Pancreas (tissue), 10 donors: Measurements from ENCODE around the gene BRI3BP. TPM values are rescaled to one million over a fixed set of nuclear protein-coding genes. Genes with fewer than 3 reads are reported as not detected.
"Not testable (repeated sequence)": the region's sequence is repeated elsewhere in the genome, so short reads cannot be mapped to it uniquely, and the experiment has no call there.

Experiments used
- ATAC-seq, 4 donors: fragments of 200-7000 bp; cut with Tn5 transposase; one replicate each; pipeline versions ENCODE4 v1.8.0 to v1.9.1; 2020; ENCODE audit warnings: mild to moderate bottlenecking in 4 of 4, moderate library complexity in 4 of 4
- DNase-seq, 6 donors: peaks; one replicate each; pipeline ENCODE4 v3.0.0-alpha.2; 2020
- FAIRE-seq: peaks from 2 replicates; lab custom pipeline; 2012; peaks lifted over from hg19 to GRCh38; lab: Jason Lieb, UNC
- H3K27ac ChIP-seq, 4 donors: fragments of 200-600 bp; sonication (generic); 1 replicate in 3 of 4; 2 replicates in 1 of 4; pipeline versions ENCODE4 v1.5.0 to v1.8.0; 2020
- H3K27me3 ChIP-seq, 4 donors: fragments of 200-600 bp; one replicate each; pipeline ENCODE4 v1.8.0; 2021
- H3K36me3 ChIP-seq, 3 donors: fragments of 200-600 bp; sonication (generic) in 1 of 3; one replicate each; pipeline versions ENCODE4 v1.5.0 to v1.8.0; 2020 to 2021
- H3K4me1 ChIP-seq, 3 donors: fragments of 200-600 bp; one replicate each; pipeline ENCODE4 v1.8.0; 2021
- H3K4me3 ChIP-seq, 4 donors: fragments of 200-600 bp; sonication (generic) in 2 of 4; one replicate each; pipeline versions ENCODE4 v1.5.0 to v1.8.0; 2020 to 2021
- H3K9me3 ChIP-seq, 4 donors: fragments of 200-600 bp; one replicate each; pipeline ENCODE4 v1.8.0; 2021
- CTCF ChIP-seq, 4 donors: fragments of 200-600 bp; sonication (generic) in 3 of 4; IDR thresholded peaks; one replicate each; pipeline versions ENCODE4 v1.5.0 to v1.8.0; 2021; ENCODE audit warnings: antibody characterized with exemption in 4 of 4
- WGBS, 2 donors: extraction: QIAGEN DNeasy Blood & Tissue Kit; methylation state at CpG; one replicate each; pipeline ENCODE4 v1.1.7; 2013; 5-methylcytosine and 5-hydroxymethylcytosine counted together
- intact Hi-C, 3 donors: fragments of 100-400 bp; cut with DNase I; formaldehyde crosslinking; loops; one replicate each; pipeline versions ENCODE4 v1.11.1 to v1.14.2; 2022
- polyA plus RNA-seq, 2 donors: library from polyadenylated mRNA; stranded (reverse); fragments of 200-250 nt; gene quantifications; one replicate each; pipeline ENCODE4 v1.2.3, GENCODE V29; 2013
- total RNA-seq, 6 donors: library from RNA; stranded (reverse); fragmentation: NEBNext Ultra II Directional in 4 of 6; extraction: Animal tissue kit (Norgen Biotek cat#: 25700) in 4 of 6; gene quantifications; one replicate each; pipeline versions ENCODE4 v1.2.1 to v1.2.4, GENCODE V29; 2021 to 2023
- donor health status: healthy with polysubstance abuse.
- donor health status: DM: no; HTN: no; CAD: no; lungs with moderate emphysema.
- donor health status: DM: no; HTN: no; CAD: no.
- donor health status: control.
- donor health status: control.
- donor health status: Bipolar disorder and iron deficiency.
- donor health status: DM: yes; HTN: yes; CAD: no.
- donor health status: DM: no; HTN: no; CAD: no.
- donor health status: DM: no; HTN: no; CAD: no.
- donor health status: DM: yes; HTN: yes; CAD: no.

Gene BRI3BP
- total and polyA plus RNA-seq, 8 donors: 1.5 to 10.6 (median 5.0) TPM

- Histone ChIP-seq H3K4me3 (no peak overlapping the region), H3K4me1 (peaks cover 0 to 8% (median 7%) of the 10 kb centered on the region in 3 donors), H3K27ac (no peak overlapping the region), H3K36me3 (no peaks in the 10 kb centered on the region), H3K27me3 (no peaks in the 10 kb centered on the region), H3K9me3 (no peaks in the 10 kb centered on the region)
- no peak for FAIRE-seq
- WGBS, 2 donors: 82 to 85% methylated on average over 6 of the region's 6 CpGs
- ATAC-seq: no peak
- intact Hi-C loops: no loop called here
- no peak for DNase-seq
- TF ChIP-seq CTCF (IDR thresholded peaks at IDR 0.05): no peak
Observed at GRCh38 chr12:125070112-125070511, 76.7 kb downstream of the BRI3BP start.

GRCh38 chr12:125070661-125071390 is 77.4 kb downstream of the BRI3BP start:
- DNase-seq (no peak), ATAC-seq (no peak), FAIRE-seq (no peak)
- H3K4me1 ChIP-seq: peaks cover 0 to 8% (median 7%) of the 10 kb centered on the region in 3 donors
- no peaks in the 10 kb centered on the region for H3K27me3 ChIP-seq
- no peak overlapping the region for H3K27ac ChIP-seq
- no peak overlapping the region for H3K4me3 ChIP-seq
- intact Hi-C loops: no loop called here
- H3K9me3 ChIP-seq: no peaks in the 10 kb centered on the region
- no peak for TF ChIP-seq CTCF (IDR thresholded peaks at IDR 0.05)
- WGBS, 2 donors: 91 to 92% methylated on average over 11 of the region's 11 CpGs
- no peaks in the 10 kb centered on the region for H3K36me3 ChIP-seq

GRCh38 chr12:125071456-125071855 is 78.0 kb downstream of the BRI3BP start:
- TF ChIP-seq CTCF (IDR thresholded peaks at IDR 0.05): no peak
- peaks cover 0 to 4% (median 4%) of the 10 kb centered on the region in 3 donors for H3K4me1 ChIP-seq
- H3K27ac ChIP-seq: no peak overlapping the region
- peaks cover 0 to 1% (median 0%) of the 10 kb centered on the region in 3 donors for H3K36me3 ChIP-seq
- no peaks in the 10 kb centered on the region for H3K27me3 ChIP-seq
- intact Hi-C loops: no loop called here
- ATAC-seq: no peak
- WGBS, 2 donors: 86 to 92% methylated on average over 12 of the region's 12 CpGs
- H3K4me3 ChIP-seq: no peak overlapping the region
- DNase-seq: no peak
- no peaks in the 10 kb centered on the region for H3K9me3 ChIP-seq
- no peak for FAIRE-seq

- Histone ChIP-seq H3K27me3 (no peaks in the 10 kb centered on the region), H3K9me3 (no peaks in the 10 kb centered on the region), H3K36me3 (peaks cover 0 to 7% (median 0%) of the 10 kb centered on the region in 3 donors), H3K27ac (no peak overlapping the region), H3K4me1 (no peaks in the 10 kb centered on the region), H3K4me3 (no peak overlapping the region)
- intact Hi-C loops: no loop called here
- TF ChIP-seq CTCF (IDR thresholded peaks at IDR 0.05): no peak
- no peak for ATAC-seq
- WGBS, 2 donors: 96 to 97% methylated on average over 2 of the region's 2 CpGs
- FAIRE-seq: no peak
- DNase-seq: no peak
Observed at GRCh38 chr12:125072496-125072895, 79.1 kb downstream of the BRI3BP start.

GRCh38 chr12:125074294-125074693 is 80.8 kb downstream of the BRI3BP start:
- WGBS, 2 donors: 82 to 92% methylated on average over 2 of the region's 2 CpGs
- H3K4me3 ChIP-seq, H3K9me3 ChIP-seq, FAIRE-seq, H3K27me3 ChIP-seq, ATAC-seq, intact Hi-C loops, H3K27ac ChIP-seq, H3K4me1 ChIP-seq, DNase-seq: not testable (repeated sequence)
- peaks cover 0 to 11% (median 0%) of the 10 kb centered on the region in 3 donors for H3K36me3 ChIP-seq
